Stimulated activated CD4-positive, alpha-beta T cell treated with anti-CD3 and anti-CD28 coated beads, TNF-alpha, amount 100 ng/mL, for 4 hours (primary cell): Measurements from ENCODE around the gene PPP2R3C.
"Not testable (repeated sequence)": the region's sequence is repeated elsewhere in the genome, so short reads cannot be mapped to it uniquely, and the experiment has no call there.

ENCODE experiments used
- DNase-seq, 3 experiments: peaks; one replicate each; pipeline ENCODE4 v3.0.0-alpha.2; 2020; ENCODE audit warnings: low read depth in 3 of 3

The PPP2R3C gene

GRCh38 chr14:35052637-35053036 lies 69.2 kb downstream of the PPP2R3C start:
- no peak for DNase-seq

- no peak for DNase-seq
These were observed 70.0 kb downstream of the PPP2R3C start for GRCh38 chr14:35051796-35052195.

DNA sequence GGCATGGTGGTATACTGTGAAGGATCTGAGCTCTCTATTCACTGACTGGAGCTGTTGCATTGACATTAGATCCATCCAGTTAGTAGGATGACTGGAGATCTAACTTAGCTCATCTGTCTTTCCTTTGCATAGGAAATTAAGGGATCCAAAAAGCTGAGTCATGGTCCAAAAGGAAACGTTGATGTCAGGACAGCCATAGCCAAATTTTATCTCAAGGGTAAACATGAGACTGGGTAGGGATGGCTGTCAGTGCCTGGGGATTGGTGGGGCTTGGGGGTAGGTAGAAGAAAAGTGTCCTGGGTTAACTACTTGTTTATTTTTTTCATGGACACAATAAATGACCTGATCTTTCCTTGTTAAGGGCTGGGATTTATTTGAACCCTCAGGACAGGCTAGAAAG lies 71.1 kb downstream of the PPP2R3C start:
- DNase-seq: no peak

GRCh38 chr14:35047976-35048513 lies 73.7 kb downstream of the PPP2R3C start:
- DNase-seq: no peak

GRCh38 chr14:35046751-35047536 lies 74.8 kb downstream of the PPP2R3C start:
- DNase-seq: peak in 1 of 3 experiments; percentile 3

GRCh38 chr14:35046048-35046750 lies 75.6 kb downstream of the PPP2R3C start, which contains the start of gene FAM177A1:
TSS of gene FAM177A1 (plus strand) at chr14:35046272. CDS start at chr14:35046464, 192 bp downstream.
- peak; percentile 95 to 96 (median 95) for DNase-seq

DNA sequence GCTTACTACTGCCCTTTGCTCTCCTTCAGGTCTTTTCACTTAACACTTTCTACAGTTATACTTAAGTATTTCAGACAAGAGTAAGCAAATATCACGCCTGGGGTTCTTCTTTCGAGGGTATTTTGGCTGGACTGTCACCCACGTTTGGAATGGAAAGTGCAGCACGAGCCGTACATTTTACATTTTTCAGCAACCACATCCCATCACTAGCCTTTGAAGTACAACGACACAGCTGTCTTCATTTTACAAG lies 76.1 kb downstream of the PPP2R3C start:
- no peak for DNase-seq

DNA sequence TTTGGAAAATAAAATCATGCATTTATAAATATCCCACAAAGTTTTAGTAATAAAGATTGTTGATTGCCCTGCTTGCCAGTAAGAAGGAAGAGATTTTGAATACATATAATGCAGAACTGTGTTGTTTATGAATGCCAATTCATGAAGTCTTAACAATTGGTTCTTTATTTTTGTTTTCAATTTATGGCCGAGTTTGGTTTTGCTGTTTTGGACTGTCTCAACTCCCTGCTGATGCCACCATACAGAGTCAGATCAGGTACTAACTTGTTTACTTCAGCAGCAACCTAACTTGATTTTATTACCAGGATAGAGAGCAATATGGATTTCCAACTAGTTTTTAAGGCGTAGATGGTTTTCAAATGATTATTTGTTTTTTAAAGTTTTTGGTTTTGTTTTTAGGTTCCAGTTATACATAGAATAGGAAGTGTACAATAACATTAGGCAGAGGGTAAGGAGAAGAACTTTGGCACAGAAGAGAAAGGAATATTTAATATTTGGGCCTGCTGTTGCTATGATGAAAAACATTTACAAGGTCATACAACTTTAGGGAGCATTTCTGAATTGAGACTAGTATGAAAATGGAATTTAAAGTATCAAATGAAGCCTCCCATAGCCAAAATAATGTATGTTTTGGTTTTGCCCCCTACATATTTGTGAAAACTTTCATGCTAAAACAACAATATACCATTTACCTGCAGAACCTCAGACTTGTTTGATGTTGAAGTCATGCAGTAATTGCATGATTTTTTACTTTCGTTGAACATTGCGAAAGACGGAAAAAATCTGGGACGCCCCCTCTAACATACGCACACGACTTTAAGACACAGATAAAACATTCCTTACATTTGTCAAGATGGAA lies 76.6 kb downstream of the PPP2R3C start:
- DNase-seq: no peak

DNA sequence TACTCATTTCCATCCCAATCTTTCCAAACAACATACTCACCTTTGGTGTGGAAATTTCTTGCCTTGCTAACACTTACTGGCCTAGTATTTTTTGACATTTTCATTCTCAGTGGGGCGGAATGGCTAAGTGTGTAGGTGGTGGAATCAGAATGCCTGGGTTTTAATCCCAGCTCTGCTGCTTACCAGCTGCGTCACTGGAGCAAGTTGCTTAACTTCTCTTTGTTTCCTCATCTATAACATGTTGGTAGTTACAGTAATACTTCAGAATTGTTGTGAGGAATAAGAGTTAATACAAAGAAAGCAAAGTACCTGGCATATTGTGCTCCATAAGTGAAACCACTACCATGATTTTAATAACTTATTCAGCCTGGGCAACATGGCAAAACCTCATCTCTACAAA lies 78.7 kb downstream of the PPP2R3C start:
- no peak for DNase-seq

- no peak for DNase-seq
These were observed 79.2 kb downstream of the PPP2R3C start for GRCh38 chr14:35042632-35043031.

GRCh38 chr14:35038312-35038711 lies 83.5 kb downstream of the PPP2R3C start:
- DNase-seq: not testable (repeated sequence)
